K562 (cell line): Measurements from ENCODE around the gene AHR. TPM values are rescaled to one million over a fixed set of nuclear protein-coding genes. Genes with fewer than 3 reads are reported as not detected.

Source experiments
- ATAC-seq: fragments of 200-7000 bp; cut with Tn5 transposase; 3 replicates; pipeline ENCODE4 v1.9.1; 2020; ENCODE audit warnings: moderate library complexity
- BruUV-seq: library from RNA; stranded (reverse); fragments of 400-500 nt; replicated peaks from 2 replicates; lab custom pipeline; 2021; lab: Mats Ljungman, UMichigan
- CTCF ChIA-PET: fragments of 300-600 bp; formaldehyde crosslinking; extraction: SDS; loops from one replicate; lab custom pipeline; 2021; ENCODE audit warnings: low intra/inter-chr PET ratio; lab: Yijun Ruan, JAX
- POLR2A ChIA-PET: fragments of 300-600, 350-650 bp; sonication (Branson Sonifier 250); formaldehyde crosslinking; extraction: SDS; loops from one replicate; lab custom pipeline; 2021; ENCODE audit warnings: antibody characterized with exemption, inconsistent platforms; lab: Yijun Ruan, JAX
- DNase-seq, 4 experiments: peaks; one replicate each; pipeline versions ENCODE4 v3.0.0 to v3.0.0-alpha.2; 2011 to 2018; ENCODE audit warnings: low spot score in 3 of 4, mixed read lengths in 3 of 4; ENCODE audit errors: extremely low read depth in 1 of 4
- FAIRE-seq: peaks from 2 replicates; lab custom pipeline; 2011; peaks lifted over from hg19 to GRCh38; lab: Jason Lieb, UNC
- H2AFZ ChIP-seq: 2 replicates; pipeline ENCODE4 v1.6.0; 2011; ENCODE audit warnings: low read depth, low read length, control low read depth, inconsistent platforms
- H3K27ac ChIP-seq: fragments of 200-600 bp; 3 replicates; pipeline ENCODE4 v1.8.0; 2011; ENCODE audit warnings: low read depth, mild to moderate bottlenecking, control low read depth, inconsistent platforms, low read length, moderate library complexity, mixed read lengths; ENCODE audit errors: extremely low read depth
- H3K27me3 ChIP-seq, 2 experiments: fragments of 300-600 bp in 1 of 2; 2 replicates in 1 of 2; 3 replicates in 1 of 2; pipeline versions ENCODE4 v1.6.0 to v1.8.0; 2011; ENCODE audit warnings: inconsistent platforms in 2 of 2, low read length in 2 of 2, mild to moderate bottlenecking in 1 of 2, mixed read lengths in 1 of 2, moderate library complexity in 1 of 2; ENCODE audit not compliant: control insufficient read depth in 2 of 2, insufficient read depth in 2 of 2
- H3K36me3 ChIP-seq: fragments of 300-600 bp; 3 replicates; pipeline ENCODE4 v1.8.0; 2011; ENCODE audit warnings: mild to moderate bottlenecking, low read length, inconsistent platforms; ENCODE audit not compliant: control insufficient read depth, insufficient read depth
- H3K4me1 ChIP-seq, 2 experiments: fragments of 200-600 bp in 1 of 2; replicated peaks in 1 of 2; 2 replicates in 1 of 2; 3 replicates in 1 of 2; pipeline versions ENCODE4 v1.5.1 to v1.8.0; 2011; ENCODE audit warnings: inconsistent platforms in 2 of 2, low read length in 2 of 2, mild to moderate bottlenecking in 1 of 2, mixed read lengths in 1 of 2, moderate library complexity in 1 of 2; ENCODE audit not compliant: control insufficient read depth in 2 of 2, insufficient read depth in 2 of 2
- H3K4me2 ChIP-seq: 2 replicates; pipeline ENCODE4 v1.6.1; 2011; ENCODE audit warnings: low read length, control low read depth, inconsistent platforms, mixed read lengths; ENCODE audit not compliant: insufficient read depth
- H3K4me3 ChIP-seq: fragments of 200-600 bp; sonication (generic), shearing (Covaris generic); 2 replicates; pipeline ENCODE4 v1.5.1; 2016; ENCODE audit warnings: control low read depth, inconsistent platforms
- H3K79me2 ChIP-seq: fragments of 200-600 bp; 3 replicates; pipeline ENCODE4 v1.8.0; 2011; ENCODE audit warnings: low read length, inconsistent platforms; ENCODE audit not compliant: control insufficient read depth, insufficient read depth
- H3K9ac ChIP-seq, 2 experiments: 2 replicates each; pipeline versions ENCODE4 v1.6.0 to v1.6.1; 2011; ENCODE audit warnings: low read depth in 2 of 2, low read length in 2 of 2, control low read depth in 1 of 2, inconsistent platforms in 1 of 2, mild to moderate bottlenecking in 1 of 2, mixed read lengths in 1 of 2; ENCODE audit not compliant: insufficient read depth in 1 of 2
- H3K9me1 ChIP-seq: one replicate; pipeline ENCODE4 v1.6.0; 2011; ENCODE audit warnings: inconsistent platforms, mild to moderate bottlenecking, low read length, moderate library complexity; ENCODE audit not compliant: control insufficient read depth, insufficient read depth
- H3K9me3 ChIP-seq: replicated peaks from 2 replicates; pipeline ENCODE4 v1.5.1; 2011; ENCODE audit warnings: low read depth, low read length, inconsistent platforms; ENCODE audit not compliant: control insufficient read depth, insufficient read depth
- H4K20me1 ChIP-seq: replicated peaks from 2 replicates; pipeline ENCODE4 v1.6.1; 2011; ENCODE audit warnings: low read length, inconsistent platforms, mixed read lengths; ENCODE audit not compliant: control insufficient read depth, insufficient read depth
- CREB1 ChIP-seq, 2 experiments: sonication (generic) in 1 of 2; formaldehyde crosslinking in 1 of 2; IDR thresholded peaks; 2 replicates each; pipeline versions ENCODE4 v1.6.1 to v1.8.0; 2012 to 2022; ENCODE audit warnings: inconsistent platforms in 1 of 2, mild to moderate bottlenecking in 1 of 2, missing genetic modification reagents in 1 of 2, moderate library complexity in 1 of 2
- GABPB2 ChIP-seq: fragments of 250-450 bp; sonication (Bioruptor Pico); conservative IDR thresholded peaks from 2 replicates; pipeline ENCODE4 v1.5.1; 2021; ENCODE audit warnings: mild to moderate bottlenecking
- HMG20A ChIP-seq: fragments of 450-650 bp; formaldehyde crosslinking; conservative IDR thresholded peaks from 2 replicates; pipeline ENCODE4 v1.4.0; 2020; ENCODE audit warnings: mild to moderate bottlenecking, mixed read lengths
- ILK ChIP-seq: fragments of 450-650 bp; IDR thresholded peaks from 2 replicates; pipeline ENCODE4 v1.6.1; 2016; ENCODE audit warnings: missing genetic modification characterization, low read depth, mild to moderate bottlenecking, missing compliant biosample characterization, moderate library complexity, borderline replicate concordance
- KAT7 ChIP-seq: sonication (generic); formaldehyde crosslinking; IDR thresholded peaks from 2 replicates; pipeline ENCODE4 v1.8.0; 2022; ENCODE audit warnings: missing genetic modification reagents, mild to moderate bottlenecking, borderline replicate concordance
- KDM1A ChIP-seq, 2 experiments: fragments of 450-650 bp; IDR thresholded peaks; 2 replicates each; pipeline ENCODE4 v1.6.1; 2016; ENCODE audit warnings: mild to moderate bottlenecking in 2 of 2
- NUFIP1 ChIP-seq: fragments of 450-650 bp; IDR thresholded peaks from 2 replicates; pipeline ENCODE4 v1.6.1; 2018; ENCODE audit not compliant: partially characterized antibody
- RBM22 ChIP-seq: fragments of 200-400 bp; formaldehyde crosslinking; IDR thresholded peaks from 2 replicates; pipeline ENCODE4 v1.6.1; 2018; ENCODE audit warnings: low read length, low read depth; ENCODE audit not compliant: poor library complexity, severe bottlenecking
- RBM34 ChIP-seq: fragments of 200-400 bp; formaldehyde crosslinking; IDR thresholded peaks from 2 replicates; pipeline ENCODE4 v1.6.1; 2018; ENCODE audit warnings: low read length, borderline replicate concordance; ENCODE audit not compliant: insufficient read depth
- U2AF2 ChIP-seq: fragments of 200-400 bp; formaldehyde crosslinking; optimal IDR thresholded peaks from 2 replicates; pipeline ENCODE3; 2017; ENCODE audit warnings: low read depth, mild to moderate bottlenecking, low read length
- ZNF3 ChIP-seq: fragments of 250-450 bp; sonication (Bioruptor Pico); IDR thresholded peaks from 2 replicates; pipeline ENCODE4 v1.5.0; 2021; ENCODE audit warnings: mild to moderate bottlenecking, moderate library complexity
- WGBS: fragments of 100-300 bp; shearing (Covaris generic); methylation state at CpG from one replicate; pipeline ENCODE4 v1.1.6; 2016; ENCODE audit warnings: low coverage, mixed read lengths; ENCODE audit not compliant: insufficient coverage; ENCODE audit errors: missing lambda C conversion rate; 5-methylcytosine and 5-hydroxymethylcytosine counted together
- in situ Hi-C: fragments of 300-500 bp; cut with MboI; formaldehyde crosslinking; loops from 4 replicates; pipeline ENCODE4 v1.15.0; 2018; ENCODE audit warnings: inconsistent platforms, mixed read lengths
- intact Hi-C: fragments of 100-400 bp; cut with micrococcal nuclease; formaldehyde crosslinking; loops from 2 replicates; pipeline ENCODE4 v1.14.2; 2022
- polyA plus RNA-seq, 8 experiments: library from polyadenylated mRNA; depleted of rRNA in 4 of 8; stranded (reverse) in 5 of 8; unstranded in 3 of 8; fragments of >200 nt; fragmentation: Nextera tagmentation in 2 of 8; fragmentation: Illumina TruSeq in 1 of 8; extraction: Ambion mirVana in 2 of 8; extraction: Trizol in 1 of 8; gene quantifications; 2 replicates each; pipeline versions ENCODE4 v1.2.1 to v1.2.3, GENCODE V29; 2011 to 2014; ENCODE audit warnings: inconsistent platforms in 1 of 8, missing spikeins in 1 of 8
- total RNA-seq, 7 experiments: library from RNA; depleted of rRNA in 6 of 7; stranded (reverse); fragments of >200 nt in 6 of 7; fragmentation: Illumina TruSeq in 2 of 7; extraction: Trizol in 2 of 7; gene quantifications; 2 replicates each; pipeline versions ENCODE4 v1.2.1 to v1.2.3, GENCODE V29; 2011 to 2021; ENCODE audit warnings: low replicate concordance in 1 of 7
- TF ChIP-seq, protein P1 (sequence below): fragments of 200-800 bp; sonication (Bioruptor generic); IDR thresholded peaks from 2 replicates; pipeline ENCODE4 v1.6.1; 2017; ENCODE audit warnings: missing genetic modification characterization, missing compliant biosample characterization
- TF ChIP-seq, protein P2 (sequence below), 2 experiments: fragments of 450-650 bp in 1 of 2; sonication (generic) in 1 of 2; formaldehyde crosslinking; conservative IDR thresholded peaks; 2 replicates each; pipeline versions ENCODE4 v1.4.0 to v1.8.1; 2020 to 2022; ENCODE audit warnings: mild to moderate bottlenecking in 1 of 2, missing genetic modification reagents in 1 of 2

Gene AHR
- total and polyA plus RNA-seq, 9 of the 15 experiments (the other 6 are each of a cell fraction or from before 2014, with no cell fraction given): 0.16 TPM; not detected in 8

DNA sequence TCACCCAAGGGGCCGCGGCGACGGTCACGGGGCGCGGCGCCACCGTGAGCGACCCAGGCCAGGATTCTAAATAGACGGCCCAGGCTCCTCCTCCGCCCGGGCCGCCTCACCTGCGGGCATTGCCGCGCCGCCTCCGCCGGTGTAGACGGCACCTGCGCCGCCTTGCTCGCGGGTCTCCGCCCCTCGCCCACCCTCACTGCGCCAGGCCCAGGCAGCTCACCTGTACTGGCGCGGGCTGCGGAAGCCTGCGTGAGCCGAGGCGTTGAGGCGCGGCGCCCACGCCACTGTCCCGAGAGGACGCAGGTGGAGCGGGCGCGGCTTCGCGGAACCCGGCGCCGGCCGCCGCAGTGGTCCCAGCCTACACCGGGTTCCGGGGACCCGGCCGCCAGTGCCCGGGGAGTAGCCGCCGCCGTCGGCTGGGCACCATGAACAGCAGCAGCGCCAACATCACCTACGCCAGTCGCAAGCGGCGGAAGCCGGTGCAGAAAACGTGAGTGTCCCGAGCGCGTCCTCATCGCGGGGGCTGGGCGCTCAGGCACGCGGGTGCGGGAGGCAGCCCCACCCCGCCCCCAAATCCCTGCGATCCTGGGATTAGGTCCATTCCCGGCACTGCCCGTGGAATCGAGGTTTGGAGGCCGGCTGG is 509 bp downstream of the AHR start (continued):
- TF ChIP-seq, protein P1, sequence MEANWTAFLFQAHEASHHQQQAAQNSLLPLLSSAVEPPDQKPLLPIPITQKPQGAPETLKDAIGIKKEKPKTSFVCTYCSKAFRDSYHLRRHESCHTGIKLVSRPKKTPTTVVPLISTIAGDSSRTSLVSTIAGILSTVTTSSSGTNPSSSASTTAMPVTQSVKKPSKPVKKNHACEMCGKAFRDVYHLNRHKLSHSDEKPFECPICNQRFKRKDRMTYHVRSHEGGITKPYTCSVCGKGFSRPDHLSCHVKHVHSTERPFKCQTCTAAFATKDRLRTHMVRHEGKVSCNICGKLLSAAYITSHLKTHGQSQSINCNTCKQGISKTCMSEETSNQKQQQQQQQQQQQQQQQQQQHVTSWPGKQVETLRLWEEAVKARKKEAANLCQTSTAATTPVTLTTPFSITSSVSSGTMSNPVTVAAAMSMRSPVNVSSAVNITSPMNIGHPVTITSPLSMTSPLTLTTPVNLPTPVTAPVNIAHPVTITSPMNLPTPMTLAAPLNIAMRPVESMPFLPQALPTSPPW (CRISPR knock-in tag): no peak

DNA sequence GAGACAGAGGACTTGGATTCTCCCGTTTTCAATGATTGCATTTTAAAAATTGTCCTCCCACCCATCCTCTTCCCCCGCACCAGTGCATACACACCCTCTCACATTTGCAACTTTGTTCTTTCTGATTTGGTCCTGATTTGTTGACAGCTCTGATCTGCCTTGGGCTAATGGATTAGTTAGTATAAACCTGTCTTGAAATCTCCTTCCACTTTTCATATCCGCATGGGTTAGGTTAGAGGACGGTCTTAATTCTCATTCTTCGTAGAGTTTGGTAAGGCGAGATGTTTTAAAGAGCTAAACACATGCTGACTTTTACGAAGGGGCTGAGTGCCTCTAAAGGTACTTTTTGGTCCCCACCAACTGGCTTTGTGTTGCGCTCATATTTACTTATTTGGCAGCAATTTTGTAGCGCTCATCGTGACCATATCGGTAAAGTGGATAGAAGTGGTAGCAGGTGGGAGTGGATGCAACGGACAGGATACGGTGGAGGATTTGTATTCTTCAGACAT is 1.1 kb downstream of the AHR start:
- Histone ChIP-seq H3K27me3 (no peaks in the 10 kb centered on the region), H3K9me1 (no peaks in the 10 kb centered on the region), H3K27ac (no peak overlapping the region), H3K79me2 (no peaks in the 10 kb centered on the region), H4K20me1 (no peaks in the 10 kb centered on the region), H3K4me2 (no peak overlapping the region), H3K9ac (no peak overlapping the region), H3K4me1 (no peaks in the 10 kb centered on the region), H3K36me3 (no peaks in the 10 kb centered on the region), H2AFZ (no peak overlapping the region), H3K4me3 (no peak overlapping the region), H3K9me3 (no peaks in the 10 kb centered on the region)
- ATAC-seq (no peak), FAIRE-seq (no peak), DNase-seq (no peak)
- BruUV-seq: no TSS peak
- in situ Hi-C loops: no loop called here
- CTCF ChIA-PET: no interaction called here
- POLR2A ChIA-PET: no interaction called here
- intact Hi-C loops: no loop called here
- TF ChIP-seq HMG20A (CRISPR knock-in tag): no peak
- TF ChIP-seq RBM34: no peak
- TF ChIP-seq GABPB2: no peak
- no peak for TF ChIP-seq NUFIP1
- TF ChIP-seq KDM1A (IDR thresholded peaks at IDR 0.05): no peak
- TF ChIP-seq ZNF3: no peak
- no peak for TF ChIP-seq RBM22
- TF ChIP-seq, protein P2, sequence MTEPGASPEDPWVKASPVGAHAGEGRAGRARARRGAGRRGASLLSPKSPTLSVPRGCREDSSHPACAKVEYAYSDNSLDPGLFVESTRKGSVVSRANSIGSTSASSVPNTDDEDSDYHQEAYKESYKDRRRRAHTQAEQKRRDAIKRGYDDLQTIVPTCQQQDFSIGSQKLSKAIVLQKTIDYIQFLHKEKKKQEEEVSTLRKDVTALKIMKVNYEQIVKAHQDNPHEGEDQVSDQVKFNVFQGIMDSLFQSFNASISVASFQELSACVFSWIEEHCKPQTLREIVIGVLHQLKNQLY (CRISPR knock-in tag; conservative IDR thresholded peaks at IDR 0.05): no peak
- no peak for TF ChIP-seq U2AF2
- TF ChIP-seq ILK (tag): no peak
- no peak for TF ChIP-seq KAT7
- TF ChIP-seq CREB1 (IDR thresholded peaks at IDR 0.05): no peak
- TF ChIP-seq CREB1 (CRISPR knock-in tag; IDR thresholded peaks at IDR 0.05): no peak
- WGBS: 54% methylated on average over 13 of the region's 13 CpGs
